Colonic mucosa (tissue), 4 donors: Measurements from ENCODE around the gene SYDE2. TPM values are rescaled to one million over a fixed set of nuclear protein-coding genes. Genes with fewer than 3 reads are reported as not detected.
"Not testable (repeated sequence)": the region's sequence is repeated elsewhere in the genome, so short reads cannot be mapped to it uniquely, and the experiment has no call there.

ENCODE experiments used
- DNase-seq: peaks from one replicate; pipeline ENCODE4 v3.0.0-alpha.2; 2020
- H3K27ac ChIP-seq: fragments of 200-600 bp; one replicate; pipeline ENCODE4 v1.8.0; 2021
- H3K27me3 ChIP-seq: fragments of 200-600 bp; one replicate; pipeline ENCODE4 v1.8.0; 2021
- H3K36me3 ChIP-seq: fragments of 200-600 bp; one replicate; pipeline ENCODE4 v1.8.0; 2021
- H3K4me1 ChIP-seq: fragments of 200-600 bp; one replicate; pipeline ENCODE4 v1.8.0; 2021; ENCODE audit warnings: mild to moderate bottlenecking
- H3K4me3 ChIP-seq: fragments of 200-600 bp; one replicate; pipeline ENCODE4 v1.8.0; 2021
- H3K9ac ChIP-seq, 2 donors: one replicate each; pipeline ENCODE4 v1.7.0; 2013; ENCODE audit warnings: control low read depth in 2 of 2, low read depth in 2 of 2, low read length in 2 of 2
- H3K9me3 ChIP-seq: fragments of 200-600 bp; one replicate; pipeline ENCODE4 v1.8.0; 2021
- intact Hi-C: fragments of 100-400 bp; cut with DNase I; formaldehyde crosslinking; loops from one replicate; pipeline ENCODE4 v1.14.1; 2022
- total RNA-seq, 2 donors: library from RNA; stranded (reverse); fragmentation: NEBNext Ultra II Directional in 1 of 2; extraction: Animal tissue kit (Norgen Biotek cat#: 25700) in 1 of 2; gene quantifications; one replicate each; pipeline ENCODE4 v1.2.1, GENCODE V29; 2021
- TF ChIP-seq, protein P1 (sequence below): fragments of 200-600 bp; IDR thresholded peaks from one replicate; pipeline ENCODE4 v1.8.0; 2022; ENCODE audit warnings: antibody characterized with exemption, mild to moderate bottlenecking
- donor health status: healthy.
- donor health status: DM: no; HTN: no; CAD: no.
- donor health status: DM: no; HTN: no; CAD: no.

The SYDE2 gene
- total RNA-seq, 2 donors from 2014 or later: 6.5 to 14.6 TPM

DNA sequence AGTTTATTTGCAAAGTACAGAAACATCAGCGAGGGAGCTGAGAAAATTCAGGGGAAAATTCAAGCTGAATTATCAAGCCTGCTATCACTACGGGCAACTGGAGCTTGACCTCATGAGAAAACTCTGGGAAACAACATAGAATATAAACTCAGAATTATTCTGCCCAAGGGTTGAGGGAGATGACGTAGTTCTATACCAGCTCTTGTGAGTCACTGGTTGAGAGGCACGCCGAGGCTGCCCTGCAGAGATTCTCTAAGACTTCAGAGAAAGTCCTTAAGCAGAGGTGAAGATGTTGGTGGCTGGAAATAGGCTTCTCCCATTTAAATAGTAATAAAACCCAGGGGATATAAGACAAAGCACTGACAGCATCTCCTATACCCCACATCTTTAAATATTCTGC lies 12.3 kb downstream of the SYDE2 start:
- Histone ChIP-seq H3K27ac (no peak overlapping the region), H3K4me3 (no peak overlapping the region), H3K9ac (no peak overlapping the region), H3K36me3 (no peaks in the 10 kb centered on the region), H3K4me1 (no peaks in the 10 kb centered on the region), H3K27me3 (no peaks in the 10 kb centered on the region), H3K9me3 (no peaks in the 10 kb centered on the region)
- TF ChIP-seq, protein P1, sequence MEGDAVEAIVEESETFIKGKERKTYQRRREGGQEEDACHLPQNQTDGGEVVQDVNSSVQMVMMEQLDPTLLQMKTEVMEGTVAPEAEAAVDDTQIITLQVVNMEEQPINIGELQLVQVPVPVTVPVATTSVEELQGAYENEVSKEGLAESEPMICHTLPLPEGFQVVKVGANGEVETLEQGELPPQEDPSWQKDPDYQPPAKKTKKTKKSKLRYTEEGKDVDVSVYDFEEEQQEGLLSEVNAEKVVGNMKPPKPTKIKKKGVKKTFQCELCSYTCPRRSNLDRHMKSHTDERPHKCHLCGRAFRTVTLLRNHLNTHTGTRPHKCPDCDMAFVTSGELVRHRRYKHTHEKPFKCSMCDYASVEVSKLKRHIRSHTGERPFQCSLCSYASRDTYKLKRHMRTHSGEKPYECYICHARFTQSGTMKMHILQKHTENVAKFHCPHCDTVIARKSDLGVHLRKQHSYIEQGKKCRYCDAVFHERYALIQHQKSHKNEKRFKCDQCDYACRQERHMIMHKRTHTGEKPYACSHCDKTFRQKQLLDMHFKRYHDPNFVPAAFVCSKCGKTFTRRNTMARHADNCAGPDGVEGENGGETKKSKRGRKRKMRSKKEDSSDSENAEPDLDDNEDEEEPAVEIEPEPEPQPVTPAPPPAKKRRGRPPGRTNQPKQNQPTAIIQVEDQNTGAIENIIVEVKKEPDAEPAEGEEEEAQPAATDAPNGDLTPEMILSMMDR: no peak
- intact Hi-C loops: no loop called here
- DNase-seq: no peak

- H3K9me3 ChIP-seq, H3K36me3 ChIP-seq, H3K4me1 ChIP-seq, H3K27ac ChIP-seq, H3K4me3 ChIP-seq, DNase-seq, H3K9ac ChIP-seq, intact Hi-C loops, H3K27me3 ChIP-seq: not testable (repeated sequence)
These were observed 13.8 kb downstream of the SYDE2 start for GRCh38 chr1:85187021-85187420.

- no peak overlapping the region for H3K9ac ChIP-seq
- H3K4me3 ChIP-seq: no peak overlapping the region
- no peaks in the 10 kb centered on the region for H3K27me3 ChIP-seq
- intact Hi-C loops: no loop called here
- TF ChIP-seq, protein P1: no peak
- DNase-seq: no peak
- no peaks in the 10 kb centered on the region for H3K9me3 ChIP-seq
- H3K27ac ChIP-seq: no peak overlapping the region
- H3K36me3 ChIP-seq: no peaks in the 10 kb centered on the region
- no peaks in the 10 kb centered on the region for H3K4me1 ChIP-seq
These were observed 16.6 kb downstream of the SYDE2 start for GRCh38 chr1:85184245-85184644.

GRCh38 chr1:85182700-85183099 lies 18.1 kb downstream of the SYDE2 start:
- no peak overlapping the region for H3K27ac ChIP-seq

DNA sequence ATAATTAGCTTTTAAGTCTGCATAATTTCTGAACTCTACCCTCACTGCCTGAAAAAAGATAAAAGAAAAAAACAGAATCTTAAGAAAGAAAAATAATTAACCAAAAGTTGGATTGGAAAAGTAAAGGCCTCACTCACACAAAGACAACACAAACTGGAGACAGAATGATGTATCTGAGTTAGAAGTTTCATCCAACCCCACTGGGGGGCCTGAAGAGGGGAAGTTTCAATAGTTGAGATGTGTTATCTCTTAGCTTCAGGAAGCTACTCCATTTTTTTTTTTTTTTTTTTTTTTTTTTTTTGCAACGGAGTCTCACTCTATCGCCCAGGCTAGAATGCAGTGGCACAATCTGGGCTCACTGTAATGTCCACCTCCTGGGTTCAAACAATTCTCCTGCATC lies 19.9 kb downstream of the SYDE2 start:
- H3K27me3 ChIP-seq: no peaks in the 10 kb centered on the region
- no peak overlapping the region for H3K27ac ChIP-seq
- intact Hi-C loops: no loop called here
- no peaks in the 10 kb centered on the region for H3K9me3 ChIP-seq
- DNase-seq: no peak
- no peak overlapping the region for H3K4me3 ChIP-seq
- H3K36me3 ChIP-seq: no peaks in the 10 kb centered on the region
- no peaks in the 10 kb centered on the region for H3K4me1 ChIP-seq
- no peak overlapping the region for H3K9ac ChIP-seq
- TF ChIP-seq, protein P1: no peak

More at GRCh38 chr1:85182700-85183099, 18.1 kb downstream of the SYDE2 start:
- Histone ChIP-seq H3K27me3 (no peaks in the 10 kb centered on the region), H3K9me3 (no peaks in the 10 kb centered on the region), H3K9ac (no peak overlapping the region), H3K36me3 (no peaks in the 10 kb centered on the region), H3K4me3 (no peak overlapping the region), H3K4me1 (no peaks in the 10 kb centered on the region)
- TF ChIP-seq, protein P1: no peak
- no peak for DNase-seq
- intact Hi-C loops: no loop called here

DNA sequence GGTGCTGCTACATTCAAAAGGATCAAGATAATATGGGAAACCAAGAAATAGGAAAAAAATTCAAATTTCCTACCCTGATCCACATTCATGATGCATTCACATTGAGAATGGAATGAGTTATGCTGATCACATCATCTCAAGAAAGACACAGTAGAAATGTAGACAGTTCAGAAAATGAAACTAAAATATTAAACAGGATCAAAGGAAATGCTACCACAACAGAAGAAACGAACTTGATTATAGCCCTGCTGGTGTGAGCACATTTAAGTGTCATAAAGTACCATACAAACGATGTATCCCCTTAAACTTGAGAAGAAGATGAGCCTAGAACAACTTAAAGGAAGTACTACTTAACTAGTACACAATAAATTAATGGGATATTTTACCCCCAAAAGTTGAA lies 21.3 kb downstream of the SYDE2 start:
- DNase-seq: no peak
- intact Hi-C loops: no loop called here
- TF ChIP-seq, protein P1: no peak
- no peaks in the 10 kb centered on the region for H3K36me3 ChIP-seq
- H3K9ac ChIP-seq: no peak overlapping the region
- no peaks in the 10 kb centered on the region for H3K27me3 ChIP-seq
- H3K4me3 ChIP-seq: no peak overlapping the region
- no peaks in the 10 kb centered on the region for H3K9me3 ChIP-seq
- no peaks in the 10 kb centered on the region for H3K4me1 ChIP-seq
- H3K27ac ChIP-seq: no peak overlapping the region
